Kidney (tissue), 14 donors: ENCODE results near the gene GAN. TPM values are rescaled to one million over a fixed set of nuclear protein-coding genes. Genes with fewer than 3 reads are reported as not detected.
"Not testable (repeated sequence)": the region's sequence is repeated elsewhere in the genome, so short reads cannot be mapped to it uniquely, and the experiment has no call there.

Experiments used
- DNase-seq, 5 donors: peaks; one replicate each; pipeline ENCODE4 v3.0.0-alpha.2; 2013 to 2020
- FAIRE-seq: peaks from 2 replicates; lab custom pipeline; 2012; peaks lifted over from hg19 to GRCh38; lab: Jason Lieb, UNC
- H3K27ac ChIP-seq, 2 donors: one replicate each; pipeline ENCODE4 v1.7.0; 2013; ENCODE audit warnings: low read depth in 2 of 2, low read length in 2 of 2, inconsistent platforms in 1 of 2
- H3K27me3 ChIP-seq: one replicate; pipeline ENCODE4 v1.7.1; 2013; ENCODE audit warnings: low read length, inconsistent platforms; ENCODE audit not compliant: control insufficient read depth, insufficient read depth
- H3K36me3 ChIP-seq, 3 donors: one replicate each; pipeline versions ENCODE4 v1.7.0 to v1.7.1; 2013; ENCODE audit warnings: low read length in 3 of 3, control low read depth in 1 of 3, inconsistent platforms in 1 of 3; ENCODE audit not compliant: insufficient read depth in 3 of 3, control insufficient read depth in 2 of 3
- H3K4me1 ChIP-seq, 3 donors: one replicate each; pipeline versions ENCODE4 v1.7.0 to v1.7.1; 2013; ENCODE audit warnings: low read length in 3 of 3, inconsistent platforms in 1 of 3, low read depth in 1 of 3; ENCODE audit not compliant: control insufficient read depth in 2 of 3, insufficient read depth in 2 of 3
- H3K4me3 ChIP-seq, 3 donors: one replicate each; pipeline versions ENCODE4 v1.7.0 to v1.8.1; 2013; ENCODE audit warnings: low read length in 3 of 3, control low read depth in 1 of 3, inconsistent platforms in 1 of 3
- H3K9ac ChIP-seq, 3 donors: one replicate each; pipeline versions ENCODE4 v1.7.0 to v1.7.1; 2013; ENCODE audit warnings: low read length in 3 of 3, control low read depth in 1 of 3, inconsistent platforms in 1 of 3
- H3K9me3 ChIP-seq, 3 donors: one replicate each; pipeline versions ENCODE4 v1.7.0 to v1.7.1; 2013; ENCODE audit warnings: low read length in 3 of 3, control low read depth in 1 of 3, inconsistent platforms in 1 of 3; ENCODE audit not compliant: control insufficient read depth in 2 of 3, insufficient read depth in 1 of 3
- CTCF ChIP-seq: IDR thresholded peaks from 3 replicates; pipeline ENCODE4 v1.5.1; 2012; ENCODE audit warnings: mild to moderate bottlenecking, moderate library complexity, borderline replicate concordance; ENCODE audit not compliant: insufficient read depth; ENCODE audit errors: extremely low read depth
- intact Hi-C: fragments of 100-400 bp; cut with DNase I; formaldehyde crosslinking; loops from one replicate; pipeline ENCODE4 v1.11.1; 2022
- polyA plus RNA-seq: library from polyadenylated mRNA; stranded (reverse); fragments of 350-450 nt; fragmentation: Illumina TruSeq; extraction: RNeasy Lipid Tissue Mini Kit (QIAGEN cat#74804); gene quantifications from one replicate; pipeline ENCODE4 v1.2.3, GENCODE V29; 2014; ENCODE audit warnings: low read depth, low replicate concordance; ENCODE audit not compliant: insufficient read depth
- total RNA-seq: library from RNA; stranded (reverse); fragmentation: NEBNext Ultra II Directional; extraction: Animal tissue kit (Norgen Biotek cat#: 25700); gene quantifications from one replicate; pipeline ENCODE4 v1.2.1, GENCODE V29; 2021
- donor health status: control.
- donor health status: control.
- donor health status: control.
- donor health status: control.
- donor health status: control.
- donor health status: DM: yes; HTN: yes; CAD: no.
- donor health status: Normal renal cell carcinoma (clear cell type).

GAN gene
- total and polyA plus RNA-seq, 2 donors from 2014 or later, result 0.60 to 7.7 TPM

- peak in 1 of 5 donors; percentile 39 for DNase-seq
Measured at GRCh38 chr16:81421536-81421935, 106.8 kb downstream of the GAN start.

GRCh38 chr16:81422153-81422552 is 107.4 kb downstream of the GAN start:
- H3K4me3 ChIP-seq, H3K4me1 ChIP-seq, DNase-seq, H3K27me3 ChIP-seq, H3K36me3 ChIP-seq, intact Hi-C loops, H3K9me3 ChIP-seq, H3K9ac ChIP-seq, H3K27ac ChIP-seq, FAIRE-seq: not testable (repeated sequence)

More at GRCh38 chr16:81421536-81421935, 106.8 kb downstream of the GAN start:
- Histone ChIP-seq H3K9me3 (no peaks in the 10 kb centered on the region), H3K36me3 (no peaks in the 10 kb centered on the region), H3K27ac (no peak overlapping the region), H3K4me1 (no peaks in the 10 kb centered on the region), H3K27me3 (no peaks in the 10 kb centered on the region), H3K4me3 (no peak overlapping the region), H3K9ac (no peak overlapping the region)
- no peak for TF ChIP-seq CTCF
- FAIRE-seq, result no peak
- intact Hi-C loops, result no loop called here

DNA sequence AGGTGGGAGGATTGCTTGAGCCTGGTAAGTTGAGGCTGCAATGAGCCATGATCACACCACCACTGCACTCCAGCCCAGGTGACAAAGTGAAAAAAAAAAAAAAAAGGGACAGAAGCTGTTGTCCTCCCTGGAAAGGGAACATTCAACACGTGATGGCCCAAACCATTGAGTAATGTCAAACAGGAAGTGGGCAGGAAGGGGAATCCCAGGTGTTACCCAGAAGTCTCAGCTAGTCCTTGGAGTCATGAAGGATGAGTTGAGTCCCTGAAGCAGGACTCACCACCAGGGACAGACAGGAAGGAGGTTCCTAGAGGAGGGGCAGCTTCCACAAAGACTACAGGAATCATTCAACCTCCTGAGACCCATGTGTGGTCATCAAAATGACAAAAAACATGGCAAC is 110.0 kb downstream of the GAN start:
- DNase-seq (no peak), FAIRE-seq (no peak)
- Histone ChIP-seq H3K9ac (no peak overlapping the region), H3K9me3 (no peaks in the 10 kb centered on the region), H3K36me3 (no peaks in the 10 kb centered on the region), H3K4me1 (peaks cover 0 to 3% (median 0%) of the 10 kb centered on the region in 3 donors), H3K27me3 (no peaks in the 10 kb centered on the region), H3K4me3 (no peak overlapping the region), H3K27ac (no peak overlapping the region)
- intact Hi-C loops, result no loop called here
- no peak for TF ChIP-seq CTCF

DNA sequence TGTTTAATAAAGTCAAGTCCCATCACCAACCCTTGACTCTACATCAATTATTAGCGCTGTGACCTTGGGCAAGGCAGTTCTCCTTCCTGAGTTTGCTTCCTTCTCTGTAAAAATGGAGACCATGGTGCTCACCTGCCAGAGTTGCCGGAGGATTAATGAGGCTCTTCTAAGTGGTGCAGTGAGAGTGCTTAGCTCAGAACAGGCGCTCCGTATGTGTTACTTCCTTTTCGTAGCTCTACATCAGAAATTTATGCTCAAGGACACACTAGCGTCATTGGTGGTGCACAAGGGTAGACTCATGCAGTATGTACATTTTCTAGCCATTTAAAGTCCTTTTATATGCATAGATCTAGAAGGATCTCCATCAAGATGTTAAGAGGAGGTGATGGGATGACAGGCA is 112.5 kb downstream of the GAN start:
- Histone ChIP-seq H3K36me3 (no peaks in the 10 kb centered on the region), H3K4me1 (peaks cover 0 to 6% (median 3%) of the 10 kb centered on the region in 3 donors), H3K9me3 (no peaks in the 10 kb centered on the region), H3K27ac (no peak overlapping the region), H3K9ac (no peak overlapping the region), H3K27me3 (no peaks in the 10 kb centered on the region), H3K4me3 (no peak overlapping the region)
- DNase-seq (no peak), FAIRE-seq (no peak)
- intact Hi-C loops, result no loop called here
- TF ChIP-seq CTCF, result no peak
